Activated T-helper 1 cell treated with Interleukin-2 at 50 U/mL for 16 hours (primary cell): ENCODE results near the gene CXCL5.

Source experiments
- DNase-seq: peaks from one replicate; pipeline ENCODE4 v3.0.0-alpha.2; 2020; ENCODE audit warnings: low read depth

Gene CXCL5

DNA sequence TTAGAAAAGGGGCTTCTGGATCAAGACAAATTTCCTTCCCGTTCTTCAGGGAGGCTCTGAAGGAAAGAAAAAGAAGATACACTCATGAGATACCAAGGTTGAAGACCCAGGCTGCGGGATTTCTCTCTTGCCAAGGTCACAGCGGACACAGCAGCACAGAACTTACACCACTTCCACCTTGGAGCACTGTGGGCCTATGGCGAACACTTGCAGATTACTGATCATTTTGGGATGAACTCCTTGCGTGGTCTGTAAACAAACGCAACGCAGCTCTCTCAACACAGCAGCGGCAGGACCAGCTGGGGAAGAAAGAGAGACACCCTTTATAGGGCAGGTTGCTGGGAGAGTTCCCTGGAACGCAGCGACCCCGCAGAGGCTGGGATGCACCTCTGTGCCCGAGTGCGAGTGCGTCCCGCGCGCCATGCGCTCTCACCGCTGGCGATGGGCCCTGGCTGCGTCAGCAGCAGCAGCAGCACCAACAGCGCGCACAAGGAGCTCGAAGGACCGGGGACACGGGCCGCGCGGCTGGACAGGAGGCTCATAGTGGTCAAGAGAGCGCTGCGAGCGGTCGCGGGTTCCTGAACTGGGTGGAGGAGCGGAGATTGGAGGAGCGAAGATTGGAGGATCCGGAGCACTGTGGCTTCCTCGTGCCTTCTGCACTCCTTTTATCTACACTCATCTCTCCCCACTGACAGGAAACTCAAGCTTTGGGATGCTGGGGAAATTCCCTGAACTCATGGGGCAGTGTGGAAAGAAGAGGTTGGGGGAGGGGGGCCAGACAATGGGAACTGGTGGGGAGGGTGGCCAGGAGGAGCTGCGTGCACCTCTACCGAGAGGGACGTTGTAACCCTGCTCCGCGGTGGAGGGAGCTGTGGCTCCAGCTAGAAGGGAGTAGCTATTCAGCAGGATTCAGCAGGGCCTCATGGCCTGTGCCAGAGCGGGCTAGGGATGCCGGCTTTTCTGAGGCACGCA, at the start of gene CXCL5:
Gene CXCL5, minus strand, starts transcription at position 638 of the 972 bp plus-strand sequence. Its CDS starts 96 bp downstream, at position 542.
- no peak for DNase-seq

- DNase-seq: no peak
These were observed 48.7 kb upstream of the CXCL5 start for GRCh38 chr4:74047152-74047551.

GRCh38 chr4:74045772-74046171, 47.3 kb upstream of the CXCL5 start:
- no peak for DNase-seq

DNA sequence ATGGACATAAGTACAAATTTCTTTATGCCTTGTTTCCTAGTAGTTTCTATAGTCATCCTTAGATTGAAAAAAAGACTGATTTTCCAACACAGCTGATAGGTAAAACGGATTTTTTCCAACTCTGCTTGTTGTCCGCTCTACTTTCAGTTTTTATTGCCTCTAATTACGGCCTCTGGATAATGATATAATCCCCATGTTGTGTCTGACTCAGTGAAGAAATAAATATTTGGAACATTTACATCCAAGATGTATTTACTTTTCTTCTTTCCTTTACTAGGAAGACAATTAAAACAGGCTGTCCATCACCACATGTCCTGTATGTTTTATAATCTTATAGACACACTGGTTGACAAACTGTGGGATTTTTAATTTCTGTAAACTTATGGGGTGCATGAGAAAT, 46.8 kb upstream of the CXCL5 start:
- DNase-seq: no peak

GRCh38 chr4:74044677-74045076, 46.2 kb upstream of the CXCL5 start:
- DNase-seq: no peak

- DNase-seq: no peak
These were observed 44.2 kb upstream of the CXCL5 start for GRCh38 chr4:74042681-74043080.

DNA sequence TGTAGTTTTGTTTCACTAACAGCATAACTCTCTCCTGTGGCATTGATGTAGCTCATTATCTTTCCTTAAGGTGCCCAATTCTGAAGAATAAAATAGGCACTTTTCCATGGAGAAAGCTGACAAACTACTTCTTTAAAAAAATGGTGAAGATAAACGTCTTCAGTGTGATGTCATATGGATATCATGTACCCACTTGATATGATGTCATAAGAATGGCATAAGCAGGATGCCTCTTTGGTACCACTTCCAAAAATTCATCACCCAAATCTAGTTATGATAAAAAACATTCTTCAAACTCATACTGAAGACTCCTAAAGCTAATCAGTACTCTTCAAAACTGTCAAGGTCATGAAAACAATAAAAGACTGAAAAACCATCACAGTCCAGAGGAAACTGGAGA, 42.9 kb upstream of the CXCL5 start:
- no peak for DNase-seq

- DNase-seq: no peak
These were observed 40.9 kb upstream of the CXCL5 start for GRCh38 chr4:74039315-74039763.

DNA sequence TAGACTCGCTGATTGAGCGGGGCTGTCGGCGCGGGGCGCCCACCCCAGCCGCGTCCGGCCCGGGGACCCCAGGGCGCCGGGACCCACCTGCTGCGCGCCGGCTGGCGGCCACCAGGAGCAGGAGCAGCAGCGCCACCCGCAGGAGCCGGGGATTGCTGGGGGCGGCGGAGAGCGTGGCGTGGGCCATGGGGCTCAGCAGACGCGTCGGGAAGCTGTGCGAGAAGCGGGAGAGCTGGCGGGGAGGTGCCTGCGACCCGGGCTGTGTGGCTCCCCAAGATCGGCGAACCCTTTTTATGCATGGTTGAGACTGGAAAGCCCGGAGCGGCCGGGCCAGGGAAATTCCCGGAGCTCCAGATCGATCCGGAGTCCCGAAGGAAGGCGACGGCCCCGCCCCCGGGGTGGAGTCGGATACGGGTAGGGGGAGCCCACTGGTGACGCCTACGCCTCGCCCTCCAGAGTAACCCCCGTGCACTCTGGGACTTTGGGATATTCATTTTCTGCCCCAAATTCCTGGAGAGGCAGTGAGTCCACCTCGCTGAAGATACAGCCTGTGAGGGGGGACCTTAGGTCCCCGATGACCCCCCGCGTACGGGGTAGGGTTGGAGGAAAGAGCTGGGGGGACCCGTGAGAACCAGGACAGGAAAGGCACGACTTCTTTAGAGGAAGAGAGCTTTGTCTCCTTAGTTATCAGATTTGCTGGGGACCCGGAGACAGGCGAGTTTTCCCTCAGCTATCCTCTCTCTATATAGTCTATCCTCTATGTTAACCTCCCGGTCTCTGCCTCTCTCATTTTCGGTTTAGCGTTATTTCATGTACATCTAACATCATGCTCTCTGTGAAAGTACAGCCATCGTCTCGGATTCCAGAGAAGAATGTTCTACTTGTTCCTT, 40.2 kb upstream of the CXCL5 start, which contains the start of gene CXCL3:
Gene CXCL3, minus strand, starts transcription at position 265 of the 890 bp plus-strand sequence. Its CDS starts 78 bp downstream, at position 187.
- no peak for DNase-seq

DNA sequence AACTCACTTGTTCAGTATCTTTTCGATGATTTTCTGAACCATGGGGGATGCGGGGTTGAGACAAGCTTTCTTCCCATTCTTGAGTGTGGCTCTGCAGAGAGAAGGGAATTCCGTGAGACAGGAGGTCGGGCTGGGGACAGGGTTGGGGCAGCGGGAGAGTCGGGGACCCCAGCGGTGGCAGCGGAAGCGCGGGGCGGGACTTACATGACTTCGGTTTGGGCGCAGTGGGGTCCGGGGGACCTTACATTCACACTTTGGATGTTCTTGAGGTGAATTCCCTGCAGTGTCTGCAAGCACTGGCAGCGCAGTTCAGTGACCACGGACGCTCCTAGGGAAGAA, 39.6 kb upstream of the CXCL5 start:
- no peak for DNase-seq

GRCh38 chr4:74037076-74037955, 38.8 kb upstream of the CXCL5 start:
- no peak for DNase-seq

DNA sequence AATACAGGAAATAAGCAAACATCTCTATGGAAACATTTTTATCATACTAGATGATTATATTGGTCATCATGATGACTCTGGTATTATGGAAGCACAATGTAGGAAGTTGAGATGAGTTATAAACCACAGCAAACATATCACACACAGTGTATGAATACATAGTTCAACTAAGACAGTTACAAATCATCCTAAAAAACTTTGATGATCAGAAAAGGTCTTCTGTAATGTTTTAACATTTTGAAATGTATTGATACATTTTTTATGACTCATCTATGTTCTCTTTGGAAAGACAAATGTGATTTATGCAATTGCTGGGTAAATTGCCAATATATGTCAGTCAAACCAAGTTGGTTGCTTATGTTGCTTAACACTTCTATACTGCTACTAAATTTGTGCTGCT, 35.3 kb upstream of the CXCL5 start:
- DNase-seq: no peak

DNA sequence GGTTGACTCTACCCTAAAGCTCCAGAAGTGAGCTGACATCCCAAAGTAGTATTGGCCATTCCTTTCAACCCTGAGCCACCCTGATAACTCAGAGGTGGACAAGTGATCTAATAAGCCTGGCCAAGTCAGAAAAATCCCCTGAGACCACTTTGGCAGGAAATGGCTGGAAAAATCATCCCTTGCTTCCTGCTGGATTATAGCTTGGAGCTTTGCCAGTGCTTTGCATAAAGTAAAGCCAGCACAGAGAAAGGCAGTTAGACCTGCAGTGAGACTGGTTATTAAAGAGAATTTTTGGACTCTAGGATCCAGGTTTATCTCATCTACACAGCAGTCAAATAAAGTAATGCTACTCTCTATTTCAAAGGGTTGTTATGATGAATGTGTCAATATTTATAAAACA, 33.6 kb upstream of the CXCL5 start:
- no peak for DNase-seq

GRCh38 chr4:74031576-74031975, 33.1 kb upstream of the CXCL5 start:
- no peak for DNase-seq

DNA sequence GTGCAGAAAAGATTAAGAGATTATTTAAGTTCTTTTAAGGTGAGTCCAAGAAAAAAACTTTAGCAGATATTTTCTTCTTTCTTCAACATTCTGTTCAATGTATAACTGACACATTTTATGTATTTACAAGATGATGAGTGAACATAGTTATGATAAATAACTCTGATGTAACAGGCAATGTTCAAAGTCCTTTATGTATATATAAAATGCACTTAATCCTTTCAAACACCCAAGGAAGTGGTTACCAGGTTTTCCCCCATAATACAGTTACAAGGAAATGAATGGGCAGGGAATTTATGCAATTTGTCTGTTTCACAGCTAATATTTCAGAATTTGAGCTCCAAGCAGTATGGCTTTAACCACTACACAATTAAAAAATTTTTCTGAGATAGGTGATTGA, 31.8 kb upstream of the CXCL5 start:
- DNase-seq: no peak

- DNase-seq: no peak
These were observed 30.0 kb upstream of the CXCL5 start for GRCh38 chr4:74028504-74028903.

DNA sequence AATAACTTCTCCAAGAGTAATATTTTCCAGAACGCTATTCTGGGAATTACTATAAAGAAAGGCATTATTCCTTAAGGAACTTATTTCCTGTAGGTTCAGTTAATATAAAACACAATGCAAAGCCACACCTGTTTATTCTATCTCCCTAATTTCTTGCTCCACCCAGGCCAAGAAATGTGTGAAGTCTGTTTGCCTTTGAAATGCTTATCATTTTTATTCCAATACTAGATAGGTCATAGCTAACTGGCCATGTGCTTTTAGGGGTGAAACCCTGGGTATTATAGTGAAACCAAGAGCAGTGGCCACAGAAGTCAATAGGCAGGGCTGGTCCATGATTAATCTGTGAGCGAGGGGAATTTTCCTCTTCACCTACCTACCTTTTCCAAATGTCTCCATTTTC, 25.2 kb upstream of the CXCL5 start:
- DNase-seq: no peak

GRCh38 chr4:74021601-74022000, 23.1 kb upstream of the CXCL5 start:
- DNase-seq: no peak

DNA sequence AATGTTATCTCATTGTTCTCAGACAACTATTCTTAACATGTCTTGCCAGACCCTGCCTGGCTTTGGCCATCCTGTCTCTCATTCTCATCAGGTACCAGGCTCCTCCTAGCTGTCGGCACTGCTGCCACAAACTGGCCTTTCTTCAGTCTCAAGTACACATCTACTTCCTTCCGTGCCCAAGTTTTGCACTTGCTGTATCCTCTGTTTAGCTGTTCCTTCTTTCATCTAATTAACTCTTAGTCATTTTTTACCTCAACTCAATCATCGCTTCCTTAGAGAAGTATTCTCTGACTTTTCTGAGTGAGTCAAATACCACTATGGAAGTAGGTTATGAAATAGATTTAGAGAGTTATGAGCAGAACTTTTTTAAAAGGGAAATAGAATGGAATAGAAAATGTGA, 20.3 kb upstream of the CXCL5 start:
- DNase-seq: no peak

GRCh38 chr4:74018116-74018515, 19.6 kb upstream of the CXCL5 start:
- DNase-seq: no peak

- no peak for DNase-seq
These were observed 17.6 kb upstream of the CXCL5 start for GRCh38 chr4:74016068-74016467.
